NCI-H460 (cell line): ENCODE data around the gene SCUBE1. TPM values are rescaled to one million over a fixed set of nuclear protein-coding genes. Genes with fewer than 3 reads are reported as not detected.

Experiments used
- DNase-seq: peaks from one replicate; pipeline ENCODE4 v3.0.0-alpha.2; 2016; ENCODE audit warnings: low read depth; ENCODE audit errors: extremely low read depth
- total RNA-seq: library from RNA; depleted of rRNA; stranded (reverse); fragments of >200 nt; shearing (Covaris generic); gene quantifications from 2 replicates; pipeline ENCODE4 v1.2.3, GENCODE V29; 2014

SCUBE1 gene
- total RNA-seq, 1 experiment from 2014 or later, result 5.3 TPM

- DNase-seq, result no peak
These were observed 176.1 kb downstream of the SCUBE1 start for GRCh38 chr22:43167001-43167589.

- no peak for DNase-seq
These were observed 176.8 kb downstream of the SCUBE1 start for GRCh38 chr22:43166132-43166930.

GRCh38 chr22:43164636-43165035 lies 178.5 kb downstream of the SCUBE1 start:
- no peak for DNase-seq

- no peak for DNase-seq
These were observed 179.9 kb downstream of the SCUBE1 start for GRCh38 chr22:43163241-43163795.

- no peak for DNase-seq
These were observed 180.6 kb downstream of the SCUBE1 start for GRCh38 chr22:43162412-43163150.

GRCh38 chr22:43160497-43161126 lies 182.6 kb downstream of the SCUBE1 start:
- no peak for DNase-seq

- DNase-seq, result no peak
These were observed 183.5 kb downstream of the SCUBE1 start for GRCh38 chr22:43159484-43160178.

- no peak for DNase-seq
These were observed 184.2 kb downstream of the SCUBE1 start for GRCh38 chr22:43158778-43159483.

- DNase-seq, result no peak
These were observed 185.2 kb downstream of the SCUBE1 start for GRCh38 chr22:43157874-43158546.

GRCh38 chr22:43156413-43156812 lies 186.8 kb downstream of the SCUBE1 start:
- no peak for DNase-seq

GRCh38 chr22:43155789-43156188 lies 187.4 kb downstream of the SCUBE1 start:
- DNase-seq, result no peak

GRCh38 chr22:43154887-43155536 lies 188.2 kb downstream of the SCUBE1 start:
- no peak for DNase-seq

GRCh38 chr22:43153899-43154298 lies 189.3 kb downstream of the SCUBE1 start:
- no peak for DNase-seq

- peak; percentile 47 for DNase-seq
These were observed 190.7 kb downstream of the SCUBE1 start for GRCh38 chr22:43152357-43153071.

- DNase-seq, result no peak
These were observed 191.2 kb downstream of the SCUBE1 start for GRCh38 chr22:43152003-43152356.

GRCh38 chr22:43151251-43152002 lies 191.7 kb downstream of the SCUBE1 start, which contains the start of gene TSPO:
TSS of gene TSPO (plus strand) at chr22:43151559. CDS start at chr22:43159239, 7,680 bp downstream.
- DNase-seq, result peak; percentile 34

GRCh38 chr22:43150731-43151206 lies 192.4 kb downstream of the SCUBE1 start:
- no peak for DNase-seq
